ENCODE data around the gene YAF2.
A peak's percentile ranks its signal among the peaks of the same experiment; 100 is the strongest.
"Not testable (repeated sequence)": the region's sequence is repeated elsewhere in the genome, so short reads cannot be mapped to it uniquely, and the experiment has no call there.

The YAF2 gene

GRCh38 chr12:42196723-42197603 lies 41.1 kb downstream of the YAF2 start:
- no peak for DNase-seq (ENCODE audit: low read depth)

- no peak for DNase-seq (ENCODE audit: low read depth)
Observed at GRCh38 chr12:42192686-42193085, 45.4 kb downstream of the YAF2 start.

GRCh38 chr12:42192258-42192657 lies 45.8 kb downstream of the YAF2 start:
- no peak for DNase-seq (ENCODE audit: low read depth)

GRCh38 chr12:42190376-42190775 lies 47.7 kb downstream of the YAF2 start:
- DNase-seq (ENCODE audit: low read depth) = no peak

- DNase-seq (ENCODE audit: low read depth) = not testable (repeated sequence)
Observed at GRCh38 chr12:42188275-42188674, 49.8 kb downstream of the YAF2 start.

GRCh38 chr12:42187799-42188198 lies 50.2 kb downstream of the YAF2 start:
- no peak for DNase-seq (ENCODE audit: low read depth)

GRCh38 chr12:42186793-42187192 lies 51.3 kb downstream of the YAF2 start:
- DNase-seq (ENCODE audit: low read depth) = no peak

- DNase-seq (ENCODE audit: low read depth) = no peak
Observed at GRCh38 chr12:42182394-42182793, 55.7 kb downstream of the YAF2 start.

GRCh38 chr12:42180990-42181596 lies 57.0 kb downstream of the YAF2 start:
- peak; percentile 26 for DNase-seq (ENCODE audit: low read depth)

GRCh38 chr12:42178101-42178500 lies 59.9 kb downstream of the YAF2 start:
- DNase-seq (ENCODE audit: low read depth) = no peak

GRCh38 chr12:42174978-42175377 lies 63.1 kb downstream of the YAF2 start:
- DNase-seq (ENCODE audit: low read depth) = no peak

- no peak for DNase-seq (ENCODE audit: low read depth)
Observed at GRCh38 chr12:42173961-42174521, 64.0 kb downstream of the YAF2 start.

- DNase-seq (ENCODE audit: low read depth) = no peak
Observed at GRCh38 chr12:42172441-42173210, 65.4 kb downstream of the YAF2 start.

- DNase-seq (ENCODE audit: low read depth) = no peak
Observed at GRCh38 chr12:42167711-42168110, 70.3 kb downstream of the YAF2 start.

GRCh38 chr12:42166501-42166900 lies 71.5 kb downstream of the YAF2 start:
- peak; percentile 62 for DNase-seq (ENCODE audit: low read depth)

- no peak for DNase-seq (ENCODE audit: low read depth)
Observed at GRCh38 chr12:42163913-42164312, 74.1 kb downstream of the YAF2 start.

GRCh38 chr12:42162965-42163364 lies 75.1 kb downstream of the YAF2 start:
- no peak for DNase-seq (ENCODE audit: low read depth)

- no peak for DNase-seq (ENCODE audit: low read depth)
Observed at GRCh38 chr12:42162193-42162592, 75.9 kb downstream of the YAF2 start.

- DNase-seq (ENCODE audit: low read depth) = no peak
Observed at GRCh38 chr12:42161529-42161928, 76.5 kb downstream of the YAF2 start.

GRCh38 chr12:42156232-42156631 lies 81.8 kb downstream of the YAF2 start:
- DNase-seq (ENCODE audit: low read depth) = no peak

- DNase-seq (ENCODE audit: low read depth) = no peak
Observed at GRCh38 chr12:42145552-42146215, 92.4 kb downstream of the YAF2 start.

- DNase-seq (ENCODE audit: low read depth) = no peak
Observed at GRCh38 chr12:42145197-42145549, 92.9 kb downstream of the YAF2 start.
